ENCODE measurements around the gene CARS2.

- no peak for TF ChIP-seq CTCF (IDR thresholded peaks at IDR 0.05)
- no peak for TF ChIP-seq POLR2A (IDR thresholded peaks at IDR 0.05; ENCODE audit: low read length)
- TF ChIP-seq MAX (IDR thresholded peaks at IDR 0.05): no peak
- TF ChIP-seq RFX5 (IDR thresholded peaks at IDR 0.05): no peak
These were observed 28.0 kb downstream of the CARS2 start for GRCh38 chr13:110677731-110678545.
